Measurements from ENCODE around the gene IGSF9B.

Gene IGSF9B

DNA sequence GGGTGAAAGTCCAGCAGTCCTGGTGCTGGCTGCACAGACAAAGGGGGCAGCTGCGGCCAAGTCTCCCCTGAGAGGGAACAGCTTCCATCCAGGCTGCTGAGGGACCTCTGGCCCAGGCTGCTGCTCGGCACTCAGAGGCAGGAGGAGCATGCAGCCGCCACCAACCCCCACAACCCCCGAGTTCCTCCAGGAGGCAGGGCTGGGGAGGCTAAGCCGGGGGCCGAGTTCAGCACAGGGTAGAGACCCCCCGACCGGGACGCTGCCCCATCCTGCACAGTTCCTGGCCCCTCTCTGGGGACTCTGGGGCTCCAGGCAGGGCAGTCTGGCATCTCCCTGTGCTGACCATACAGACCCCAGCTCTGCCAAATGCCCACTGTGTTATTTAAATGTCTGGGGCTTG, 20.2 kb downstream of the IGSF9B start:
- no peak for DNase-seq (ENCODE audit: low spot score)

DNA sequence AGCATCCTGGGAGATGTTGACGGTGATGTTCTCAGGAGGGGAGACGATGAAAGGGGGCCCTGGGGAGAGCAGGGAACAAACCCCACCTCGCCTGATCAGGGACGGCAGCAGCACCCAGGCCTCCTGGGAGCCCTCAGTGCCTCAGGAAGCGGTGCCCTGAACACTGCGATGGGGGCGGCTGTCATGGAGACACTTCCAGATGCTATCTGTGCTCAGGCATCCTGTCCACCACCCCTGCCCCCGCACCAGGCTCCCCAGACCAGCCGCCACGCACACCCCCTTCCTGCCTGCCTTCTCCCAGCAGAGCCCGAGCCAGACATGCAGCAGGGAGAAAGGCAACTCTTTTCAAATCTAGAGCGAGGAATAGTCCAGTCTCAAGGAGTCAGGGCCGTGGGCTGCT, 20.6 kb downstream of the IGSF9B start:
- DNase-seq (ENCODE audit: low spot score) = no peak

GRCh38 chr11:133935551-133935910, 21.2 kb downstream of the IGSF9B start:
- DNase-seq (ENCODE audit: low spot score) = no peak

DNA sequence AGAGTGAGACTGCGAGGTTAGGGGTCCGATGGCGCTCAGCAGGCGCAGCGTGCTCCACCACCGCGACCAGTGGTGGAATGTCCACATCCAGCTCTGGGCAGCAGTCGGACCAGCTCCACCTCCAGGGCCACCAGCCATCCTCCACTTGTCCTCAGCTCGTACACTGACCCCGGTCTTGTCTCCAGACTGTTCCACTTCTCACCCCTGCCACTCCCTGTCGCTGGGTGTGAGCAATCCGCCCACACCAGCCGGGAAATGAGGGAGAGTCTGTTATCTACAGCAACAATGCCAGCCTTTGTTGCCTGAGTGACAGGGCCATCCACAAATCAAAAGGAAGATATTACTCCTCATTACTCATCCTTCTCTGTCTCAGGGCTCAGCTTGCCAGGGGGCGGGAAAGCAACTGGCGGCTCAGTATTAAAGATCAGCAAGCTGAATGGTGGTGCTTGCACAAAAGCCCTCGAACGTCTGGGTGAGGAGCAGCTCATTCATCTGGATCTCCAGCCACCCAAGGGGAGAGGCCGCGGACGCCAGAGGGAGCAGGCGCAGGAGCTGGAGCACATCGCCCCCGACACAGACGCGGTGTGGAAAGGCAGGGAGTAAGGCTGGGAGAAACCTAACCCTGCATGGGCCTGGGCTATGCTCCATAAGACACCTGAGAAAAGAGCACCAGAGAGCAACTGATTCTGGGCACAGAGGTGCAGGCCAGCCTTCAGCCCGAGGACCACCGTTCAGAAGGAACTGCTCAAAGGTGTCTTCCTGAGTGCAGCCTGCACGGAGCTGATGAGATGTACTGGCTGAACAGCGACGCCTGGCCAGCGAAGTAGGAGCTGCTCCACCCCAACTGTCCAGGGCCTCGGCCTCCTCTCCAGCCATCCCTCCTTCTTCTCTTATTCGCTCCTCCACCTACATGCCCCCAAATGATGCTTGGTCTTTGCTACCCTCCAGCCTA, 21.9 kb downstream of the IGSF9B start:
- DNase-seq (ENCODE audit: low spot score) = no peak

DNA sequence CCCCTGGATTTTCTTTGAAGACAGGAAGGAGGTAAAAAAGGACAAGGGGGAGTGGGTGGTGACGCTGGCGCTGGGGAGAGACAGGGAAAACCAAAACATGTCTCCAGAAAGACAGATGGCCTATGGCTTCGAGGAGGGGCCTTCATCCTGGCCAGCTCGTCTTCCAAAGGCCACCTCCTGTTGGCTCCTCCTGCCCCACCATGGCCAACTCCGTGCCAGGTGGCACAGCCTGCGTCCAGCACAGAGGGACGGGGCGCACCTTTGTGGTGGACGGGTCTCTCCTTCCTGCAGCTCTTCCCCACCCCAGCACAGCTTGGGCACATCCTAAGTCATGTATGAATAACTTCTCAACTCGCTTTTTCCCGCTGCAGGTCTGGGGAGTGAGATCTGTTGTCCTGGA, 22.7 kb downstream of the IGSF9B start:
- no peak for DNase-seq (ENCODE audit: low spot score)

DNA sequence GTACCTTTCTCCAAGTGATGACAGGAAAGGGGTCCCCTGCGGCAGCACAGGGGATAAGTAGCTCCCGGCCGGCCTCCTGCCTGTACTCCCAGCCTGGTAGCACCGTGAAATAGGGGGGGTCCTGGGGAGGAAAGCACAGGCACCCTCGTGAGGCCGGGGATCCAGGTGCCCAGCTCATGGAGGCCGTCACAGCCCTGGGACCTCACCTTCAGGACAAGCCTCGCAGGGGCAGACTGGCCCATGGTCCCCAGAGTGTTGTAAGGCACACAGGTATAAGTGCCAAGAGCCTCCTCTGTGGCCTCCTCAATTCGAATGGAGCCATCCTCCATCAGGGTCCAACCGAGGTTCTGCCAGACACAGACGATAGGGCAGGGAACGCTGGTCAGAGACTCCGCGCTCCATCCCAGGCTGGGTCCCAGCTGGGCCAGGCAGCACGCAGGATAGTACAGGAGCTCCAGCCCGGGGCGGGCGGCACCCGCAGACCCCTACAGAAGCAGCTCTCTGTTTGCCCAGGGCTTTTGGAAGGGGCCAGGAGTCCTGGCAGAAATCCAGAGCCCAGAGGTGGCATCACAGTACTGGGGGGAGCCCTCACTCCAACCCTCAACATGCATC, 25.2 kb downstream of the IGSF9B start:
- DNase-seq (ENCODE audit: low spot score) = no peak

GRCh38 chr11:133930767-133931448, 25.9 kb downstream of the IGSF9B start:
- DNase-seq (ENCODE audit: low spot score) = peak; percentile 96

- DNase-seq (ENCODE audit: low spot score) = no peak
Measured at GRCh38 chr11:133930053-133930766, 26.6 kb downstream of the IGSF9B start.

- DNase-seq (ENCODE audit: low spot score) = no peak
Measured at GRCh38 chr11:133929401-133930052, 27.2 kb downstream of the IGSF9B start.

- DNase-seq (ENCODE audit: low spot score) = no peak
Measured at GRCh38 chr11:133928628-133929059, 28.1 kb downstream of the IGSF9B start.

- peak; percentile 90 for DNase-seq (ENCODE audit: low spot score)
Measured at GRCh38 chr11:133927690-133928627, 28.8 kb downstream of the IGSF9B start.

DNA sequence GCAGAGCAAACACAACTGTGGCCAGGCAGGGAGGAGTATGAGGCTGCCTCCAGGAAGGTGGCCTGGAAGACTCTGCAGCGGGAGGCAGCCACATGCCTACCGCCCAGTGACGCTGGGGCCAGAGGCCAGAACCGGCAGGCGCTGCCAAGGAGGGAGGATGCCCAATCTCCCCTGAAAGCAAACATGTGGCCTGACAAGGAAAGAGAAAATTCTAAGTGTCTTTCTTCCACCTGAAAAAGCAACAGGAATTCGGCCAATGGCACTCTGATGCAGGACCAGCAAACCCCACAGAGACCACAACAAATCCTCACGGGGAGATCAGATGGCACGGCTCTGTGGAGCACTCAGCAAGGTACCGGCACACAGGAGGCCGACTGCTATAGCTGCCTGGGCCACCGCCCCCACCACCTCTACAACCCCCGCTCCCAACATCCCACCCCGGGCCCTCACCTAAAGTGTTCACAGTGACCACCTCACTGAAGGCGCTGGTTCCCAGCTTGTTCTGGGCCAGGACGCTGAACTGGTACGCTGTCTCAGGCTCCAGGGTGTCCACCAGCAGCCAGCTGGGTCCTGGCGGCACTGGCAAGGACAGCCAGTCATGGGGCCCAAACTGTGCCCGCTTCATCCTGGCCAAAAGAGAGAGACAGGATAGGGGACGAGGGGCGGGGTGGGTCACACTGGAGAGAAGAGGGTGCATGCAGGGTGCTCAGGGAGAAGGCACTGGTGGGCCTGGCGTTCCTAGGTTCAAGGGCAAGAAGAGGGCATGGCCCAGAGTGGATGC, 30.1 kb downstream of the IGSF9B start:
- no peak for DNase-seq (ENCODE audit: low spot score)

GRCh38 chr11:133925756-133926155, 31.0 kb downstream of the IGSF9B start:
- DNase-seq (ENCODE audit: low spot score) = no peak

DNA sequence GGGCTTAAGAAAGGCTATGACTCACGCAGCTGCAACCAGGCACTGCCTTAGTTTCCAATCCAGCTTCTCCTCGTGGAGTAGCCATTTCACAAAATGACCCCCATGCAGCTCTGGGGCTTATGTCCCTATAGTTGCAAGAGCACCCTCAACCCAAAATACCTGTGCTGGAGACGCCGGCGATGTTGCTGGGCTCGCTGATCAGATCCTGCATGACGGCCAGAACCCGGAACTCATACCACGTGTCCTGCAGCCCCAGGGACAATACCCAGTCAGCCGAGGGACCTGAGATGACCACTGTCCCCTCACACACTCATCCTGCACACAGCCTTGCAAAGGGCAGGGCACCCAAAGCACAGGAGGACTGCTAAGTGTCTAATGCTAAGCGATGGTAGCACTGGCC, 32.1 kb downstream of the IGSF9B start:
- DNase-seq (ENCODE audit: low spot score) = no peak

GRCh38 chr11:133922078-133922870, 34.5 kb downstream of the IGSF9B start:
- no peak for DNase-seq (ENCODE audit: low spot score)

DNA sequence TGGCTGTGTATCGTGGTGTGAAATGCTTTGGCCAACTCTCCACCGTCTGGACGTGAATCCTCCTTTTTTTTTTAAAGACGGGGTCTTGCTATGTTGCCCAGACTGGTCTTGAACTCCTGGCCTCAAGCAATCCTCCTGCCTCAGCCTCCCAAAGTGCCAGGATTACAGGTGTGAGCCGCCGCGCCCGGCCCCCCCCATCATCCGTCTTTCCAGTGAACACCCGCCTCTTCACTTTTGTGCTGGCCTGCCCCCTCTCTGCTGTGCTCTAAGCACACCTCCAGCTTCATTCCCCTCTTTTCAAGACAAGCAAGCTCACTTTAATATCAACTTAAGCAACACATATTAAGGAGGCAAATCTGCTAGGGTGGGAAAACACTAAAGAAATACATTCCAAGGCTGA, 35.3 kb downstream of the IGSF9B start:
- DNase-seq (ENCODE audit: low spot score) = no peak

DNA sequence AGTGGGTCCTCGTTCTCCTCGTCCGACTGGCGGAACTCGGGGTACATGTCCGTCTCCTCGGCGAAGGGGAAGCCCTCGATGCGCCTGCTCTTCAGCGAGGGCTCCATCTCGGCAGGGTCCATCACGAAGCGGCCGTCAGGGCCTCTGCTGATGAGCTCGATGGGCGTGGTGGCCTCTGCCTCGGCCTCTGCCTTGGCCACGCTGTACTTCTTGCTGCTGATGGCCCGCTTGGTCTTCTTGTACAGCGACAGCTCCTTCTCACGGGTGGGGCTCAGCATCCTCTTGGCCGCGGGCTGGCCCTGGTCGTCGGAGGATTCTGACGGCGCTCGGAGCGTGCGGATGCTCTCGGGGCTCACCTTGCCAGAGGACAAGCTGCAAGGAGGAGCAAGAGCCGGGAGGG, 35.7 kb downstream of the IGSF9B start:
- DNase-seq (ENCODE audit: low spot score) = no peak

GRCh38 chr11:133920109-133920990, 36.4 kb downstream of the IGSF9B start:
- DNase-seq (ENCODE audit: low spot score) = no peak
